Thyroid gland (tissue), 4 donors: ENCODE results near the gene GPSM3.

Source experiments
- CTCF ChIP-seq, 6 experiments: fragments of 200-600 bp in 3 of 6; fragments of 450-650 bp in 3 of 6; sonication (generic) in 3 of 6; IDR thresholded peaks; one replicate each; pipeline ENCODE4 v1.5.1; 2016 to 2019; ENCODE audit warnings: antibody characterized with exemption in 6 of 6, mild to moderate bottlenecking in 2 of 6, inconsistent platforms in 1 of 6, moderate library complexity in 1 of 6
- POLR2A ChIP-seq, 2 donors: fragments of 450-650 bp; IDR thresholded peaks; one replicate each; pipeline ENCODE4 v1.6.1; 2017; ENCODE audit warnings: antibody characterized with exemption in 2 of 2, mild to moderate bottlenecking in 2 of 2, moderate library complexity in 1 of 2

- no peak for TF ChIP-seq CTCF (IDR thresholded peaks at IDR 0.05)
- TF ChIP-seq POLR2A (IDR thresholded peaks at IDR 0.05): no peak
Observed at GRCh38 chr6:32222333-32223230, 30.1 kb upstream of the GPSM3 start.
